ENCODE measurements around the gene JMJD1C. TPM values are rescaled to one million over a fixed set of nuclear protein-coding genes. Genes with fewer than 3 reads are reported as not detected.

Gene JMJD1C
- total and polyA plus RNA-seq, 2 donors (not counting 3 experiments of a cell fraction or from before 2014, with no cell fraction given), result 32.1 to 97.1 TPM

DNA sequence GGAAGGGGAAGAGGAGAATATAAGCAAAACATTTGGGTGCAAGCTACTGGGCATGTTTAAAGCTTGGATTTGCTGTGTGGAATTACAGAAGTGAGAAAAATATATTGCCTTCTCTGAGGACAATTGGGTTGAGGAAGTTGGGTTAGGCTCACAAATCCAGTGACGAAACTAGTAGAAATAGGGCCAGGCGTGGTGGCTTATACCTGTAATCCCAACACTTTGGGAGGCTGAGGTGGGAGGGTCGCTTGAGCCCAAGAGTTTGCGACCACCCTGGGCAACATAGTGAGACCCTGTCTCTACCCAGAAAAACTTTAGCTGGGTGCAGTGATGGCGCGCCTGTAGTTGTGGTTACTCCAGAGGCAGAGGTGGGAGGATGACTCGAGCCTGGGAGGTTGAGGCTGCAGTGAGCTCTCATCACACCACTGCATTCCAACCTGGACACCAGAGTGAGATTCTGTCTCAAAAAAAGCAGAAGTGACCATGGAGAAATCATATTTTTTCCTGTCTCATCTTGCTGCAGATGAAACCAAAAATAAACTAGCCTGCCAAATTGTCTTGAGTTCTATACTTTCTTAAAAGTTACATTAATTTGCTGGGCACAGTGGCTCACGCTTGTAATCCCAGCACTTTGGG is 310.3 kb downstream of the JMJD1C start:
- H3K9me3 ChIP-seq (replicated peaks; ENCODE audit: control insufficient read depth, insufficient read depth, low read length), result no peaks in the 10 kb centered on the region
- H2AFZ ChIP-seq (ENCODE audit: low read depth, low read length), result no peak overlapping the region
- H3K27me3 ChIP-seq (ENCODE audit: control insufficient read depth in 2 of 2, insufficient read depth in 2 of 2, low read length in 2 of 2), result no peaks in the 10 kb centered on the region
- no peaks in the 10 kb centered on the region for H3K9me1 ChIP-seq (replicated peaks; ENCODE audit: control insufficient read depth, extremely low read depth, insufficient read depth, low read length)
- H3K36me3 ChIP-seq (ENCODE audit: control insufficient read depth in 2 of 2, extremely low read depth in 1 of 2, insufficient read depth in 2 of 2, low read length in 2 of 2), result peaks cover 0 to 2% of the 10 kb centered on the region in 2 experiments
- no peak overlapping the region for H3K9ac ChIP-seq (replicated peaks; ENCODE audit: extremely low read depth, insufficient read depth, low read length)
- POLR2A ChIA-PET, result no interaction called here
- H3K79me2 ChIP-seq (ENCODE audit: control insufficient read depth, insufficient read depth, low read length), result peaks cover 2% of the 10 kb centered on the region
- H3K4me1 ChIP-seq (ENCODE audit: control insufficient read depth, extremely low read depth, insufficient read depth, low read length), result no peaks in the 10 kb centered on the region
- no peak overlapping the region for H3K4me3 ChIP-seq (replicated peaks in 1 of 3; ENCODE audit: insufficient read depth in 1 of 3, low read depth in 1 of 3, low read length in 3 of 3)
- BruUV-seq (replicated peaks), result no TSS peak
- FAIRE-seq (no peak), DNase-seq (ENCODE audit: low read depth, low spot score) (no peak)
- dilution Hi-C loops (cut with MboI; ENCODE audit: extremely low pct_ligation_motif_present, low sequenced_read_pairs), result no loop called here
- TF ChIP-seq POLR2A (IDR thresholded peaks at IDR 0.05; ENCODE audit: low read depth, low read length) (no peak), FOS (IDR thresholded peaks at IDR 0.05; ENCODE audit: borderline replicate concordance, insufficient read depth, low read length) (no peak), POLR2AphosphoS5 (IDR thresholded peaks at IDR 0.05; ENCODE audit: insufficient read depth, low read depth, low read length) (no peak), GATA2 (IDR thresholded peaks at IDR 0.05; ENCODE audit: insufficient read depth, insufficient read length, low read depth, low read length) (no peak), JUN (IDR thresholded peaks at IDR 0.05; ENCODE audit: borderline replicate concordance, insufficient read depth, insufficient read length, low read depth) (no peak), MYC (IDR thresholded peaks at IDR 0.05; ENCODE audit: low read depth, low read length) (no peak), EZH2 (IDR thresholded peaks at IDR 0.05; ENCODE audit: borderline replicate concordance, low read depth, low read length, severe bottlenecking) (no peak)
- TF ChIP-seq, protein P1, sequence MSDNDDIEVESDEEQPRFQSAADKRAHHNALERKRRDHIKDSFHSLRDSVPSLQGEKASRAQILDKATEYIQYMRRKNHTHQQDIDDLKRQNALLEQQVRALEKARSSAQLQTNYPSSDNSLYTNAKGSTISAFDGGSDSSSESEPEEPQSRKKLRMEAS (IDR thresholded peaks at IDR 0.05; ENCODE audit: insufficient read depth, insufficient read length), result no peak
- TF ChIP-seq, protein P2, sequence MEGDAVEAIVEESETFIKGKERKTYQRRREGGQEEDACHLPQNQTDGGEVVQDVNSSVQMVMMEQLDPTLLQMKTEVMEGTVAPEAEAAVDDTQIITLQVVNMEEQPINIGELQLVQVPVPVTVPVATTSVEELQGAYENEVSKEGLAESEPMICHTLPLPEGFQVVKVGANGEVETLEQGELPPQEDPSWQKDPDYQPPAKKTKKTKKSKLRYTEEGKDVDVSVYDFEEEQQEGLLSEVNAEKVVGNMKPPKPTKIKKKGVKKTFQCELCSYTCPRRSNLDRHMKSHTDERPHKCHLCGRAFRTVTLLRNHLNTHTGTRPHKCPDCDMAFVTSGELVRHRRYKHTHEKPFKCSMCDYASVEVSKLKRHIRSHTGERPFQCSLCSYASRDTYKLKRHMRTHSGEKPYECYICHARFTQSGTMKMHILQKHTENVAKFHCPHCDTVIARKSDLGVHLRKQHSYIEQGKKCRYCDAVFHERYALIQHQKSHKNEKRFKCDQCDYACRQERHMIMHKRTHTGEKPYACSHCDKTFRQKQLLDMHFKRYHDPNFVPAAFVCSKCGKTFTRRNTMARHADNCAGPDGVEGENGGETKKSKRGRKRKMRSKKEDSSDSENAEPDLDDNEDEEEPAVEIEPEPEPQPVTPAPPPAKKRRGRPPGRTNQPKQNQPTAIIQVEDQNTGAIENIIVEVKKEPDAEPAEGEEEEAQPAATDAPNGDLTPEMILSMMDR (IDR thresholded peaks at IDR 0.05; ENCODE audit: extremely low read depth in 1 of 2, insufficient read depth in 1 of 2, low read depth in 1 of 2, low read length in 2 of 2), result no peak
- H3K27ac ChIP-seq (ENCODE audit: insufficient read depth, low read depth, low read length), result no peak overlapping the region
- CTCF ChIA-PET, result interaction anchor here (0.8 to 5.0 kb wide), 7 partner anchors 10 to 664 kb away, joined by 3 to 74 read pairs (median 26); no protein-coding TSS in a partner anchor
- no peaks in the 10 kb centered on the region for H4K20me1 ChIP-seq (replicated peaks; ENCODE audit: control insufficient read depth, extremely low read depth, insufficient read depth, low read length)
- H3K4me2 ChIP-seq (ENCODE audit: insufficient read depth, low read length), result no peak overlapping the region
- intact Hi-C loops (cut with micrococcal nuclease), result loop anchor here (5.0 kb wide), 2 partner anchors 148 to 888 kb away; partner anchors contain the start of gene RTKN2

All from endothelial cell of umbilical vein (primary cell).